Tibial artery (tissue), 4 donors: Measurements from ENCODE around the gene SMPD2.

Source experiments
- DNase-seq, 2 donors: peaks; one replicate each; pipeline ENCODE4 v3.0.0-alpha.2; 2019
- H3K27ac ChIP-seq, 2 donors: fragments of 200-600 bp; sonication (generic) in 1 of 2; 1 replicate in 1 of 2; 2 replicates in 1 of 2; pipeline ENCODE4 v1.5.1; 2018 to 2019; ENCODE audit warnings: mild to moderate bottlenecking in 1 of 2
- H3K27me3 ChIP-seq, 2 donors: fragments of 200-600 bp; sonication (generic) in 1 of 2; one replicate each; pipeline versions ENCODE4 v1.5.1 to v1.6.0; 2016 to 2019
- H3K36me3 ChIP-seq, 3 donors: fragments of 200-600 bp; sonication (generic) in 2 of 3; one replicate each; pipeline ENCODE4 v1.5.1; 2016 to 2019; ENCODE audit warnings: mild to moderate bottlenecking in 2 of 3
- H3K4me1 ChIP-seq, 4 donors: fragments of 200-600 bp; sonication (generic) in 2 of 4; 1 replicate in 3 of 4; 2 replicates in 1 of 4; pipeline ENCODE4 v1.5.1; 2016 to 2019
- H3K4me3 ChIP-seq, 2 donors: fragments of 200-600 bp; sonication (generic) in 1 of 2; 1 replicate in 1 of 2; 2 replicates in 1 of 2; pipeline ENCODE4 v1.5.1; 2018 to 2019; ENCODE audit warnings: mild to moderate bottlenecking in 2 of 2
- H3K9me3 ChIP-seq, 3 donors: fragments of 200-600 bp; sonication (generic) in 1 of 3; one replicate each; pipeline ENCODE4 v1.5.1; 2016 to 2019
- intact Hi-C: fragments of 100-400 bp; cut with DNase I; formaldehyde crosslinking; loops from one replicate; pipeline ENCODE4 v1.15.0; 2023; ENCODE audit warnings: low total_unique reads
- TF ChIP-seq, protein P1 (sequence below), 2 experiments: fragments of 200-600 bp in 1 of 2; fragments of 450-650 bp in 1 of 2; IDR thresholded peaks; one replicate each; pipeline ENCODE4 v1.5.1; 2017 to 2019; ENCODE audit warnings: antibody characterized with exemption in 2 of 2, mild to moderate bottlenecking in 1 of 2, moderate library complexity in 1 of 2

SMPD2 gene

GRCh38 chr6:109406196-109406595, 34.3 kb upstream of the SMPD2 start:
- DNase-seq, result no peak
- TF ChIP-seq, protein P1, sequence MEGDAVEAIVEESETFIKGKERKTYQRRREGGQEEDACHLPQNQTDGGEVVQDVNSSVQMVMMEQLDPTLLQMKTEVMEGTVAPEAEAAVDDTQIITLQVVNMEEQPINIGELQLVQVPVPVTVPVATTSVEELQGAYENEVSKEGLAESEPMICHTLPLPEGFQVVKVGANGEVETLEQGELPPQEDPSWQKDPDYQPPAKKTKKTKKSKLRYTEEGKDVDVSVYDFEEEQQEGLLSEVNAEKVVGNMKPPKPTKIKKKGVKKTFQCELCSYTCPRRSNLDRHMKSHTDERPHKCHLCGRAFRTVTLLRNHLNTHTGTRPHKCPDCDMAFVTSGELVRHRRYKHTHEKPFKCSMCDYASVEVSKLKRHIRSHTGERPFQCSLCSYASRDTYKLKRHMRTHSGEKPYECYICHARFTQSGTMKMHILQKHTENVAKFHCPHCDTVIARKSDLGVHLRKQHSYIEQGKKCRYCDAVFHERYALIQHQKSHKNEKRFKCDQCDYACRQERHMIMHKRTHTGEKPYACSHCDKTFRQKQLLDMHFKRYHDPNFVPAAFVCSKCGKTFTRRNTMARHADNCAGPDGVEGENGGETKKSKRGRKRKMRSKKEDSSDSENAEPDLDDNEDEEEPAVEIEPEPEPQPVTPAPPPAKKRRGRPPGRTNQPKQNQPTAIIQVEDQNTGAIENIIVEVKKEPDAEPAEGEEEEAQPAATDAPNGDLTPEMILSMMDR (IDR thresholded peaks at IDR 0.05), result no peak
- intact Hi-C loops, result no loop called here
- Histone ChIP-seq H3K27me3 (no peaks in the 10 kb centered on the region), H3K9me3 (no peaks in the 10 kb centered on the region), H3K4me1 (no peaks in the 10 kb centered on the region), H3K27ac (no peak overlapping the region), H3K4me3 (no peak overlapping the region), H3K36me3 (no peaks in the 10 kb centered on the region)

DNA sequence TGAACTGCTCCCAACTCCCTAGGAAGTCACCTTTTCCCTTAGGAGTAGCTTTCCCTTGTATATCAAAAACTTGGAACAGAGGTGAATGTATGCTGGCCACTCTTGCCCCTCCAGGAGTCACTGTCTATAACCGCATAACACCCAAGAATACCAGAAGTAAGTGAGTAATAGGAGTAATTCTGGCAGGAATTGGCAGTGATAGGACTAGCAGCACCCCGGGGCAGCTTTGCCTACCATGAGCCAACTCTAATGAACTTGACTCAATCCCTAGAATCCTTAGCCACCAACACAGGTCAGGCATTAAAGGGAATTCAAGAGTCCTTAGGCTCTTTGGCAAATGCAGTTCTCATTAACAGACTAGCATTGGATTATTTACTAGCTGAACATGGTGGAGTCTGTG, 29.5 kb upstream of the SMPD2 start:
- Histone ChIP-seq H3K36me3 (peaks cover 0 to 5% (median 0%) of the 10 kb centered on the region in 3 donors), H3K4me1 (no peaks in the 10 kb centered on the region), H3K4me3 (no peak overlapping the region), H3K9me3 (no peaks in the 10 kb centered on the region), H3K27me3 (no peaks in the 10 kb centered on the region), H3K27ac (no peak overlapping the region)
- DNase-seq, result no peak
- TF ChIP-seq, protein P1 (IDR thresholded peaks at IDR 0.05), result no peak
- intact Hi-C loops, result no loop called here

DNA sequence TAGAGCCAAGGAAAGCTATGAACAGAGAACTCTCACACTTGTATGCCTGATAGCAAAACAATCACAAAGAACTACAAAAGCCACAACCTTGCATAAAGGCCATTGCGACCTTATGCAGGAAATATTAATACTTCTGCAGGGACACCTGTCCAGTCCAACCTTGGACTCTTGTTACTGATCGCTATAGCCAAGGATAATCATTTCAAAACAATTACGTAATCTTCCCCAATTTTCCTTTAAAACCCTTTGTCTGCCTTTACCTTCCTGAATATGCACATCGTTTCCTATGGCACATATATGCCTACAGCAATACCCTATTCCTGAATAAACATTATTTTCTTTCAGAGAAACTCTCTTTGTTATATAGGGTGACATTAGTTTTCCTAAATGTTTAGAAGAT, 22.9 kb upstream of the SMPD2 start:
- TF ChIP-seq, protein P1 (IDR thresholded peaks at IDR 0.05), result no peak
- intact Hi-C loops, result no loop called here

DNA sequence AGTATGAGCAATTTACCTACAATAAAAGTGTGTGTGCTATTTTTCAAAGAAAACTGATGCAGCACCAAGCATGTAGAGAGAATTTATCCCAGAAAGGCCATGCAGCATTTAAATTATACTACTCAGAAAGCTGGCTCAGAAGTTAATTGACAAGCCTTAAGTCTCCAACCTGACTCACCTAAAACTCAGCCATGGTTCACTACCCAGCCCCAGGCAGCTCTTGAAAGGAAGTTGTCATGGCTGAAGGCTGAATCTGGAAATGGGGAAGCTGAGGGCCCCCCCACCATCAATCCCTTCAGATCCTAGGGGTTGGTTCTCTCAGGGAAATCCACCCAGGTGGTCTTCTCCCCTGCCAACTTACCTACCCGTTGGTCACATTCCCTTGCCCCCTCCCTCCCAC, 19.8 kb upstream of the SMPD2 start:
- no peaks in the 10 kb centered on the region for H3K4me1 ChIP-seq
- TF ChIP-seq, protein P1 (IDR thresholded peaks at IDR 0.05), result no peak
- H3K27me3 ChIP-seq, result no peaks in the 10 kb centered on the region
- no peak overlapping the region for H3K27ac ChIP-seq
- peaks cover 0 to under 1% (median 0%) of the 10 kb centered on the region in 3 donors for H3K36me3 ChIP-seq
- no peaks in the 10 kb centered on the region for H3K9me3 ChIP-seq
- H3K4me3 ChIP-seq, result no peak overlapping the region
- DNase-seq, result no peak
- intact Hi-C loops, result no loop called here

More for the DNA sequence above, 22.9 kb upstream of the SMPD2 start:
- DNase-seq, result no peak
- Histone ChIP-seq H3K27ac (no peak overlapping the region), H3K27me3 (no peaks in the 10 kb centered on the region), H3K4me1 (no peaks in the 10 kb centered on the region), H3K9me3 (no peaks in the 10 kb centered on the region), H3K4me3 (no peak overlapping the region), H3K36me3 (peaks cover 0 to 5% (median 0%) of the 10 kb centered on the region in 3 donors)

- Histone ChIP-seq H3K4me1 (no peaks in the 10 kb centered on the region), H3K9me3 (no peaks in the 10 kb centered on the region), H3K27ac (no peak overlapping the region), H3K4me3 (no peak overlapping the region), H3K27me3 (no peaks in the 10 kb centered on the region), H3K36me3 (no peaks in the 10 kb centered on the region)
- TF ChIP-seq, protein P1 (IDR thresholded peaks at IDR 0.05), result no peak
- intact Hi-C loops, result no loop called here
- no peak for DNase-seq
These were observed 19.3 kb upstream of the SMPD2 start for GRCh38 chr6:109421184-109421583.

GRCh38 chr6:109424946-109425345, 15.6 kb upstream of the SMPD2 start:
- TF ChIP-seq, protein P1 (IDR thresholded peaks at IDR 0.05), result no peak
- Histone ChIP-seq H3K4me1 (peaks cover 0 to 10% (median 6%) of the 10 kb centered on the region in 4 donors), H3K9me3 (no peaks in the 10 kb centered on the region), H3K27ac (no peak overlapping the region), H3K36me3 (no peaks in the 10 kb centered on the region), H3K4me3 (no peak overlapping the region), H3K27me3 (no peaks in the 10 kb centered on the region)
- DNase-seq, result no peak
- intact Hi-C loops, result no loop called here
